Effector CD8-positive, alpha-beta T cell (primary cell): Measurements from ENCODE around the gene DNAJB8.

Source experiments
- DNase-seq: peaks from one replicate; lab custom pipeline; 2025; lab: John Stamatoyannopoulos, UW

DNAJB8 gene

DNA sequence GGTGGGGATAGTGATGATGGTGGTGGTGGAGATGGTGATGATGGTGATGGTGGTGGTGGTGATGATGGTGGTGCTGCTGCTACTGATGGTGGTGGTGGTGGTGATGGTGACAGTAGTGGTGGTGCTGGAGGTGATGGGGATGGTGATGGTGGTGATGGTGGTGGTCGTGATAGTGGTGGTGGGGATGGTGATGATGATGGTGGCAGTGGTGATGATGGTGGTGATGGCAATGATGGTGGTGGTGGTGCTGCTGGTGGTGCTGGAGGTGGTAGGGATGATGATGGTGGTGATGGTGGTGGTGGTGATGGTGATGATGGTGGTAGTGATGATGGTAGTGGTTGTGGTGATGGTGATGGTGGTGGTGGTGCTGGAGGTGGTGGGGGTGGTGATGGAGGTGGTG, 21.3 kb downstream of the DNAJB8 start:
- DNase-seq, result no peak

DNA sequence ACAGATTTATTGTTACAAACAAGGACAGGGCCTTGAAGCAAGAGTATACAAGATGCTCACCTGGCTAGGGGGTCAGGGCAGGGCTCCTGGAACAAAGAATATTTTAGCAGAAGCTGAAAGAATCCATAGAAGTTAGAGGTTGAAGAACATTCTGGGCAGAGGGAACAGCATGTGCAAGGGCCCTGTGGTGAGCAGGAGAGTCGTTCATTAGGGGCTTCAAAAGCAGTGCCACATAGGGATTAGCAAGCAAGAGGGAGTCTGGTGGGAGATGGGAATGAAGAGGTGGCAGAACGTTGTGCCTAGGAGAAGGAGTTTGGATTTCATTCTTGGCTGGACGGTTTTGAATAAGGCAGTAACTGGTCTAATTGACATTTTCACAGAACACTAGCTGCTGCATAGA, 22.9 kb downstream of the DNAJB8 start:
- DNase-seq, result no peak

DNA sequence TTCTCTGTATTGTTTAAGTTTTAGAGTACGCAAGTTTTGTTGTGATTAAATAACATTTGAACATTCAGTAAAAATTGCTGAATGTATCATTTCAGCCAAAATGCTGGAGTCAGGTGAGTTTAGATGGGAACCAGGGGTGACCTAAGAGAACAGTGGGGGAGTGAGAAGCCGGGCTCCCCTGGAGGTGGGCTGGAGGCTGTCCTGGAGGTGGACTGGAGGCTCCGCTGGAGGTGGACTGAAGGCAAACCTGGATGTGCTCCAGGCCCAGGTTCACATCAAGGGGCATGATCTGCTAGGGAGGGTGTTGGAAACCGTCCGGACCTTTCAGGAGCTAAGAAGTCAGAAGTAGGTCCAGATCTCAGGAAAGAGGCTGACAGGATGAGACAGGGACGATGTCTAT, 23.7 kb downstream of the DNAJB8 start:
- no peak for DNase-seq

DNA sequence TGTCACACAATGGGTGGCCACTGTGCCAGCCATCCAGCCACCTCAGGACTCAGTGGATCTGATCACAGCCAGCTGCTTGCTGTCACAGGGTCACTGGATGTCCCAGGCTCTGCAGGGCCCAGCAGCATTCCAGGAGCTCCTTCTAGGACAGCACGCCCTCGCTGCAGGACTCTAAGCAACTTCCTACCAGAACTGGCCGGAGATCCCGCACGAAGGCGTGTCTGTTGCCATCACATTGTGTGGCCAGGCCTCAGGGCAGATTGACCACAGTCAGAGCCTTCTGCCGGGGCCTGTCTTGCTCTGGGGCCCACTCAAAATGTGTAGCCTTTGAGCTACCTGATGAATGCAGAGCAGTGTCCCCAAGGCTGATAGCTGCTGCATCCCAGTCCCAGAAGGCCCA, 24.6 kb downstream of the DNAJB8 start:
- DNase-seq, result no peak

DNA sequence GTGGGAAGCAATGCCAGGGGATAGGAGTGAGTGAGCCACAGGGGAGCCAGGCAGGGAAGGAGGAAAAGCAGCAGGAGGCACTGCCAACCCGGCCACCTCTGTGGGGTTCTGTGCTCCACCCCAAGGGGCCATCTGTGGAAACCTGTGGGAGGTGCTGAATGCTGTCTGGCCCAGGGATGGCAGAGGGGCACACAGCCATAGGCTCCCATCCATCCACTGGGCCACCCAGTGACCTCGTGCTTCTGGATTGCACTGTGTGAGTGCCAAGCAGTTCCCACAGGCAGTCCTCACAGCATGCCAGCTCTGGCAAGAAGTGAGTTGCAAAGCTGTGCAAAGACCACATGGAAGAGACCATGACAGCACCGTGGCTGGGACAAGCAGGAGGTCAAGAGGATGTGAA, 27.5 kb downstream of the DNAJB8 start:
- no peak for DNase-seq

DNA sequence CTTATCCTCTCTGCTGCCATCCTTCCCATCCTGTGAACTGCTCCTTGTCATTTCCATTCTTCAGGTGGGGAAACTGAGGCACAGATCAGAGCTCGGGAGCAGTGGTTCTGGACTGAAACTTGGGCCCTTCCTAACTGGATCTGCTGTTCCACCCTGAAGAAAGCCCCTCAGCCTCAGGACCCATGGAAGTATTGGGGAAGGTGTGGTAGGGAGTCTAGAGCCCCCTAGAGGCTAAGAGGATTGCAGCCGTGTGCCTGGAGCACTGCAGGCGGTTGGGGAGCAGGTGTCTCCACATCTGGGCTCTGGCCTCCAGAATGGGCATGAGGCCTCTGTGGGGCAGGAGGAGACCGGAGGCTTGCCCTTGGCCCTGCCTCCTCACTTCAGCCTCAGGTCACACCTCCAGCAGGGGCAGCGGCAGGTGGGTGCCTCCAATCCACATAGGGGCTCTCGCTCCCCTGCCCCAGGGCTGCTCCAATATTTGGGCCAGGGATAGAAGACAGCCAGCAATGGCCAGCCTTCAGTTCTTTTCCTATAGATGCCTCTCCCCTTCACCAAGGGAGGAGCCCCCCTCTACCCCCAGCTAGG, 28.1 kb downstream of the DNAJB8 start:
- no peak for DNase-seq

DNA sequence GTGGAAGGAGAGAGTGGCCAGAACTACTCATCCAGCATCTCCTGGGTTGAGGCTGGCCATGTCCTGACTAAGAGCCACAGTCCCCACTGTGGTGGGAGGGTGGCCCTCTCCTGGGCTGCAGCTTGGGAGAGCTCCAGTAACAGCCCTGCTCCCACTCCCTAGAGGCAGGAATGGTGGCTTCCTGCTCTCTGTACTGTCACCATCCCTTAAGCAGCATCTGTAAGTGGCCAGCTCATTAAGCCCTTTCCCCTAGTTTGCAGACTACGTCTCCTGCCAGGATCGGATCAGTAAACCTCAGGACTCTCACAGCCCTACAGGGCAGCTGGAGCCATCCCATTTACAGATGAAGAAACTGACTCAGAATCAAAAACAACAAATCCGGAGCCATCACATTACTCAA, 30.5 kb downstream of the DNAJB8 start:
- no peak for DNase-seq

DNA sequence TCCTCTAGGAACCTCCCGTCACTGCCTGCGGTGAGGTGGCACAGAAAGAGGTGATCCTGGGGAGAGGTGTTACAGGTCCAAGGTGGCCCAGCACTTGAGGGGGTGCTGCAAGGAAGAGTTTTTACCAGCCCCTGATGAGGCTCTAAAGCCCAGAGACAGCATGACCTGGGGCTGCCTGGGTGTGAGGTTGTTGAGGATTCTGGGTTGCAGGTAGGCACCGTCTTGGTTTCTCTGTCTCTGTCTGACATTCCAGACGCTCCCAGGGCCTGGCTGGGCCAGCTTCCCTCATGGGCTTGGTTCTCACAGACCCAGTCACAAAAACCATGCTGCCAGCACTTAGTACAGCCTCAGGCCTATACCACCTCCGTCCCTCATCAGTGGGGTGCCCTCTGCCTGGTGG, 31.1 kb downstream of the DNAJB8 start:
- DNase-seq, result no peak

DNA sequence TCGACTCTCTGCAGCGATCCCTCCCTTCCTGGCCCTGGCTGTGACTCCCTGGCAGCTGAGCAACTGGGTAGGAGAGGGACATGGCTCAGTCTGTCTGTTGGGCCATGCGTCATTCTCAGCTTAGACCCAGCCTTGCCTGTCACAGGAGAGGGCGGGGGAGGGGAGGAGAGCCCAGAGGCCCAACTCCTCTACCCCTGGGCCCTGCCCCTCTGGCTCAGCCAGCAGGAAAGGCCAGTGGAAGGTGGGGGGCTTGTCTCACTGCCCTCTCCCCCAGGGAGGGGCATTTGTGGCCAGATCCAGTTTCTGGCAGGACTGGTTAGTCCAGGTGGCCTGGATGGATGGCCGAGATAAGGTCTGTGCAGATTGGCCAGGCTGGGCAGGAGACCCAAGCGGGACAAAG, 31.6 kb downstream of the DNAJB8 start:
- no peak for DNase-seq

DNA sequence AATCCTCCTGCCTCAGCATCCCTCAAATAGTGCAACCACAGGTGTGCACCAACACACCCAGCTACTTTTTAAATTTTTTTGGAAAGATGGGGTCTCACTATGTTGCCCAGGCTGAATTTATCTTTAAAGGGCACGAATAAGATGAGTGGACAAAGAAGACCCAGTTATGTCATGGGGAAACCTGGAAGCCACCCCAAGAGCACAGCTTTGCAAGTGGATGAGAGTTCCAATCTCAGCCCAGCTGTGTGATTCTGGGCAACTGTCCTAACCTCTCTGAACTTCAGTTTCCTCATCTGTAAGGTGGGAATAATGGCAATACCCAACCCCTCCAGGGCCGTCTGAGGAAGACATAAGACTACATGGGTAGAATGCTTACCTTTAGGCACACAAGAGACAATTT, 32.2 kb downstream of the DNAJB8 start:
- no peak for DNase-seq

DNA sequence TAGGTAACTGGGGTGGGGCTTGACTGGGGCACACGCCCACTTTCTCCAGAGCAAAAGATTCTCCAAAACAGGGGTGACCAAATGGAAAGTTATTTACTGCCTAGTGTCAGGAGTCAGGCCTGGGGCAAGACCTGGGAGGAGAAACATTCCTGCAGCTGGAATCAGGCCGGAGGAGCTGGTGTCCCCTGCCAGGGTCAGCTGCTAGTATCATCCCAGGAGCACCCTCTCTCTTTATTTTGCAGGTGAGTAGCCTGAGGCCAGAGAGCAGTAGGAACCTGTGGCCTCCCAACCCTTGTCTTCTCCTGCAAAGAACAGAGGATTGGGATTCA, 32.9 kb downstream of the DNAJB8 start:
- no peak for DNase-seq

DNA sequence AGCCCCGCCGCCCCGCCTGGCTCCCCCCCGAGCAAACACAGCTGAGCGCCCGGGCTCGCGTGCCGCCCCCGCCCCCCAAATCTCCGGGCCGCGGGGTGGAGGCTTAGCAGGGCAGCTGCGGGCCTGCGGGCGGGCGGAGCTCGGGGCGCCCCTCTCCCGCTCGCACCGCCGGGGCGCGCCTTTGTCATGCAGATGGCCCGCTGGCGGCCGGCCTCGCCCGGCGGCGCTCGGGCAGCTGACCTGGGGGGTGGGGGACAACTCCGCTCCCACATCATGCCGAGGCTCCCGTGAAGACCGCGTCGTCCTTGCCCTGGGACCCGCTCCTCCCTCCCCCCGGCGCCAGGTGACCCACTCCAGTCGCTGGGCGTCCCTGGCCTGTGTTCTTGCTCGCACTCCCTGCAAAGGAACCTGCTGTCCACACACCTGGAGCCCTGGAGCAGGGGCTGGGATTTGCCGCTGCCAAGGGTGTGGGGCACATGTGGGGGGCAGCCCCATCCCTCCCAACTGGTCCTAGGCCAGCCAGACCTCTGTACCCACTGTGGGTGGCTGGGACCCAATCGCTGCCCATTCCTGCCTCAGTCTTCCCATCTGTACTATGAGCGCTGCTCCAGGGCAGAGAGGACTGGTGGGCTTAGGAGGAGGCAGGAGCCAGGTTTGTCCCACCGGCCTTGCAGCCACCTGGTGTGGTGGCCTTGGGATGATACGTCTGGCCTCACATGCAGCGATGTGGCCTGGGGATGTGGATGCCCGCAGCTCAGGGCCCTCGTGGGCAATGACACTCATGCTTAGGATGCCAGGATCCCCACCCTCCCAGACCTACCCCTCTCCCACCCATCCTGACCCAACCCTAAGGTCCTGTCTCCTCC, 33.5 kb downstream of the DNAJB8 start:
- DNase-seq, result no peak

DNA sequence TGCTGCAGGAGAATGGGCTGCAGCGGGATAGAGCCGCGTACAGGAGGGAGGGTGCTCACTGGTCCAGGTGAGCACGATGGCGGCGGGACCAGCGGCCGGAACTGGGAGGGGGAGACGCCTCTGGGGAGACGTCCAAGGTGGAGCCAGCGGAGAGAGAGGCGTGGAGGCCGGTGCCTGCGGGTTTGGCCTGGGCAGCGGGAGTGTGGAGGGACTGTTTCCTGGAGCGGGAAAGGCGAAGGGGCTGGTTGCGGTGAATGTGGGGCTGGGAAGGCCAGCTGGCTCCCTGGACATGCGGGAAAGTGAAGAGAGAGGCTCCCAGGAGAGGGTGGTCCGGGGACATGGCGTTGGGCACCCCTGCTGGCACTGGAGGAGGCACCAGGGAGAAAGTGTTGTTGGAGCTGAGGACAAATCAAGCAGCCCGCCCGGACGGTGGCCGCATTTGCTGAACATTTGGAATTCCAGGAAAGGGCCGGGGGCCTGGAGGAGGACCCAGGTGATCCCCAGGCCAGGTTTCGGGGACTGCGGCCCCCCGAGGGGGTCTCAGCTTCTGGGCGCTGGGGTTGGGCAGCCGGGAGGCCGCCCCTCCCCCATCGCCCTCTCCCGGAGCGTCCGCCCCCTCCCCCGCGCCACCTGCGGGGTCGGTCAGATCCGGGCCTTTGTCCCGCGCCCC, 34.3 kb downstream of the DNAJB8 start:
- DNase-seq, result no peak

DNA sequence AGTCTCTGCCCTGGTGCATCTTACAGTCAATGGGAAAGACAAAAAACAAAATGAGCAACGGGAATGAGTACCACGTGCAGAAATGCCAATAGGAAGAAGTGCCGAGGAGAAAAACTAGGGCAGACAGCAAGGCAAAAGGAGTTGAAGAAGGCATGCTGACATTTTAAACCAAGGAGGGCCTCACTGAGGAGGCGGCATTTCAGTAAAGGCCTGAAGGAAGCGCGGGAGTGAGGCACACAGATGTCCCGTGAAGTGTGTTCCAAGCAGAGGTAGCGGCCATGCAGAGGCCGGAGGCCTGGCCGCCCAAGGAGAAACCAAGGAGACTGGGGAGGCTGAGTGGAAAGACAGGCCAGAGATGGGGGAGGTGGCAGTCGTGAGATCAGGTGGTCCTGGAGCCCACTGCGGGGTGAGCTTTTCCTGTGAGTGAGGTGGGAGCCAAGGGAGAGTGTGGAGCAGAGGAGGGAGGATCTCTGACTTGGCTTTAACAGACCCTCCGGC, 34.8 kb downstream of the DNAJB8 start:
- no peak for DNase-seq

DNA sequence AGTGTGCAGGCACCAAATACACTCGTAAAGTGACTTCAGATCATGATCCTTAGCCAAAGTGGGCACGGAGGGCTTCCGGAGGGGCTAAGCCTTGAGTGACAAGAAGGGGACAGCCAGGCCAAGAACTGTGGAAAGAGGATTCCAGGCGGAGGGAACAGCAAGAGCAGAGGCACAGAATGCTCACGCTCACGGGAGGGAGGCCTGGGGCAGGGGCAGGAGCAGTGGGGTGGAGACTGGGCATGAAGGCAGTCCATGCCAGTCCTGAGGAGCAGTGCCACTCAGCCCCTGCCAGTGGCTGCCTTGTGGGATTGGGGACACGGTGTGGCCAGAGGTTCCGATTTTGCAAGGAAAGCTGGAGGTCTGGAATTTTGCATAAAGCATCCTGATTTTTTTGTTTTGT, 36.0 kb downstream of the DNAJB8 start:
- no peak for DNase-seq

DNA sequence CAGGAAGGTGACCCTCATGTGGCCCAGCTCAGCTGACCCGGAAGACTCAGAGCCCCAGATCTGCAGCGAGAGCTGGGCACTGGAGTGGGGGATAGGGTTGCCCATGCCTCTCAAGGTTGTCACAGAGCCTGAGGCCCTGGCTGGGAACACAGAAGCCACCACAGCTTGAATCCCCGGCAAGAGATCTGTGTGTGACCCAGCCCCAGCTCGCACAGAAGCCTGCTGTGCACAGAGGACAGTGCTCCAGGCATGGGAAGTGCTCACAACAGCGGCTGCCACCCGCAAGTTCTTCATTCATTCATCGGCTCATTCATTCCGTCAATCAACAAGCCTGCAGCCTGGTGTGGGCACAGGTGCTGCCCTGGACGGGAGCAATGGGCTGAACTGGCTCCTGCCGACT, 36.4 kb downstream of the DNAJB8 start:
- no peak for DNase-seq

DNA sequence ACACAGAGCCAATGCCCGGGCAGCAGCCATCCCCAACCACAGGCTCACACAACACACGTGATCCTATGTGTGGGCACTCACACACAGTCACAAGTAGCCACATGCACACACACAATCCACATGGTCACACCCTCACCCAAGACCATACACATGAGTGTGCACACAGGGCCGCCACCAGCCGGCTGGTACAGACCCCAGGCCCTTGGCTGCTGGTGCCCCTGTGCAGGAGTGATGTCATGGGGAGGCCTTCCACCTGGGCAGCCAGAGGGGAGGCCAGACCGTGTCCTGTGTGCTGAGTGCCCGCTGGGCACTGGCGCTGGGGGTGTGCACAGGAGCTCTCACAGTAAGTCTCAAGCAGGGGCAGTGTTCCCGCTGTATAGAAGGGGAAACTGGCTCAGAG, 36.9 kb downstream of the DNAJB8 start:
- no peak for DNase-seq

DNA sequence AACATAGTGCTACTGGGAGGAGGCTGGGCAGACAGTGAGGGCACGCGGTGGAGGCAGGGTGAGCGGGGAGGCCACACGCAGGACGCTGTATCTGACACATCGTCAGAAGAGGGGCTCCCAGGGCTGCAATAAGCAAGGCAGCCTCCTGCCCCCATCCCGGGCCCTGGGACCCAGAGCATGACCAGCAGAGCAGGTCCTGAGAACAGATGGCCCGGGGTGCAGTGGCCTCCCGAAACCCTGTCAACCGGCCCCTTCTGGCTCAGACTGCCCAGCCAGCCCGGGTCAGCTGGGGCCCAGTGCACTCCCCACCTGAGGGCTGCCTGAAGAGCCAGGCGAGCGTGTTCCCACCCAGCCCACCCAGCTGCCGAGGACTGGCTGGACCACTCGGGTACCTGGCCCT, 37.4 kb downstream of the DNAJB8 start:
- DNase-seq, result no peak

DNA sequence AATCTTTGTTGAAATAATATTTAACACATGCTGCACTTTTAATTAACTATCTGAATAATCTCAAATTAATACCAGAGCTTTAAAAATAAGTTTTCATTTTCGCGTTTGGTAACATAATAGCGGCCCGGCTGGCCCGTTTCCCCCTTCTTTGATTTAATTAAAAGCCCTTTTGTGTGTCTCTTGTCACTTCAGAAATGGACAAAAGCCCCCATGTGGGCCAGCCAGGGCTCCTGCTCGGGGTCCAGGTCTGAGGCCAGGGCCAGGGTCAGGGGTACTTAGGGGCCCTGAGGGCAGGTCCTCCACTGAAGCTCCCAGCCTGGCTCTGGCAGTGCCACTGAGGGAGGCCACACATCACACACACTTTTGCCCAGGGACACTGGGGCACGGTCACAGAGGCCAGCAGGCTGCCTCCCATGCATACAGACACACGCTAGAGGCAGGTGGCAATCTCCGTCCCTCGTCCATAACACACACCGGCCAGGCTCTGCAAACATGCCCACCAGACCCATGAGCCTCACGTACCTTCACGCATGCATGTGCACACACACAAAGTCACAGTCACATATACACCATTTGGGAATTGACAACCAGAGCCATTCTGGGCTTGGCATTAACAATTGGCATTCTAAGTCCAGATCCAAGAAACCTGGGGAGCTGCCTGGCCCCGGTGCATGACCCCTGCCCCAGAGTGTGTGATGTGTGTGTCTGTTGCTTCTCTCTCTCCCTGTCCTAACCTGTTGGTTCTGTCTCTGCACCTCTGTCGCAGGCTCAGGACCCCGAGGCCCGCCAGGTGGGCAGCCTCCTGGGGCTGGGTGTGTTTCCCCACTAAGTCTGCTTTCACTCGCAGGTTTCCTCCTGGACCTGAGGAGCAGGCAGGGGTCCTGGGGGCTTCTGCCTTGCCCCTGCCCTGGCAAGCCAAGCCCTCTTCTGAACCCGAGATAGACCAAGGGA, 38.5 kb downstream of the DNAJB8 start:
- no peak for DNase-seq

DNA sequence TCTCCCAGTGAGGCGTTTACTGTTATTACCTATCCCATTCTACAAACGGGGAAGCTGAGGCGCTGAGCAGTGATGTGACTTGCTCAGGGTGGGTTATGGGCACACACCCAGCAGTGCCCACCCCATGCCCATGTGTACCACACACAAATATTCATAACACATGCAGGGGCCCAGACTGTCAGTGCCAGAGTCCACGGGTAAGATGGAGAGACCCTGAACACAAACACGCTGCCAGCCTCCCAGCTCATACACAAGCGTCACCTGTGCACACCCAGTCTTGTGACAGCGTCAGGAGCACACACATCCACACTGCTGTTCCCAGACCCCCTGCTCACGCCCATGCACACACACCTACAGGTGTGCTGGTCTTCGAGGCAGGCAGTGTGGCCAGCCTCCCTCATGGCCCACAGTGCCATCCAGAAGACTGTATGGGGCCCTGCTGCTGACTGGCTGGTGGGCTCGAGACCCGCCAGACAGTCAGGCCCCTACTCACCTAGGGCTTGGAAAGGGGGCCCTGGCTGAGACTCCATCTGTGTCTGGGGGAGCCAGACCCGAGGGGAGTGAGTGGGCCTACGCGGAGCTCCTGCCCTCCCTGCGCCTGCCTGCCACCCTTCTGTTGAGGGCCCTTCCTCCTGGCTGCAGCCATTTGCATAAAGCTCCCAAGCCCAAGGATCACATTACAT, 39.4 kb downstream of the DNAJB8 start:
- no peak for DNase-seq

DNA sequence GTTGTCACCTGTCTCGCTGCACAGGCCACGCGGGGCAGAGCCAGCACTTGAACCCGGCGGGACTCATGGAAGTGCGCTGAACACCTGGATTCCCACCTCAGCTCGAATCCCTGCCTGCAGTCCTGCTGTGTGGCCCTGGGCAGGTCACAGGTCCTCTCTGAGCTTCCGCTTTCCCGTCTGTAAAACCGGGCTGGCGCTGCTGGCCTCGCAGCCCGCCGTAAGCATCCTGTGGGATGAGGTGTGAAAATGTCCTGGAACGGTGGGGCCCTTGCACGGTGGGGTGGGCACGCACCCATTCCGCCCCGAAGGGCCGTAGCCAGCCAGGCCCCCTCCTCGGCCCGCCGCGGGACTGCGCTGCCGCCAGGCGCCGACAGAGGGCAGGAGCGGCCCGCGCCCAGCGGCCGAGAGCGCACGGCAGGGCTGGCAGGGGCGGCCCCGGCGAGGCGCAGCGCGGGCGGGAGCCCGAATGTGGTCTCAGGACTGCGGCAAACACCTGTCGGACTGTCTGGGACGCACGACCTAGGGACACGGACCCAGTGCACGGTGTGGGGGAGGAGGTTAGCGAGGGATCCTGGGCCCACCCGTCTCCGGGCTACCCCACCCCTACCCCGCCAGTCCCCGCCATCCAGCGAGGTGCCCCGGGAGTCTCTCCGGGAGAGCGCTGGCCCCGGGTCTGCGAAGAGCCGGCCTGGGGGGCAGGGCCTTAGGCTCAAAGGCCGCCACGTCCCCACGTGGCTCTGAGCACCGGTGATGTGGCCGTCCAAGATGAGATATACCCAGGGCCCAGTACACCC, 40.4 kb downstream of the DNAJB8 start:
- peak; percentile 13 for DNase-seq
